Medulla oblongata (tissue), 1 donor: ENCODE results near the gene ANKRD49.
"Not testable (repeated sequence)": the region's sequence is repeated elsewhere in the genome, so short reads cannot be mapped to it uniquely, and the experiment has no call there.

Source experiments
- DNase-seq: peaks from one replicate; pipeline ENCODE4 v3.0.0-alpha.2; 2015; ENCODE audit errors: extremely low spot score

Gene ANKRD49

DNA sequence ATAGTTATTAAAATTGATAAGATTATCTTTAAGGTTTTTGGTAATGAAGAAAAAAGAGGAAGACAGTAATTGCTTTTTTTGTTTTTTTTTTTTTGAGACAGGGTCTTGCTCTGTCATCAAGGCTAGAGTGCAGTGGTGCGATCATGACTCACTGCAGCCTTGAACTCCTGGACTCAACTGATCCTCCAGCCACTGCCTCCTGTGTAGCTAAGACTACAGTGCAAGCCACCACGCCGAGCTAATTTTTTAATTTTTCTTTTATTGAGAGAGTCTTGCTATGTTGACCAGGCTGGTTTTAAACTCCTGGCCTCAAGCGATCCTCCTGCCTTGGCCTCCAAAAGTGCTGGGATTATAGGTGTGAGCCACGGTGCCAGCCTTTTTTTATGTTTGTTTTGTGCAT, 12.7 kb downstream of the ANKRD49 start:
- DNase-seq, result not testable (repeated sequence)

DNA sequence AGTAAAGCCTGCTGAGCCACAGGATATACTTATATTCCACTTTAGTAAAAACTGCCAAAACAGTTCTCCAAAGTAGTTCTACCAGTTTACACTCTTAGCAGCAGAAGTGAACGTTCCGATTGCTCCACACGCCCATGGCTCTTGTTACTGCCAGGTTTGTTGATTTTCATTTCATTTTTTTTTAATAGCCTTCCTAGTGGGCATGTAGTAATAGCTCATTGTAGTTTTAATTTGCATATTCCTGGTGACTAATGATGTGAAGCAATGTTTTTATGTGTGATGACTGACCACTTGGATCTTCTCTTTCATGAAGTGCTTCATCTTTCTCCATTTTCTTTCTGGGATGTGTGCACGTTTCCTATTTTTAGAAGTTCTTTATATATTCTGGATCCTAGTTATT, 13.7 kb downstream of the ANKRD49 start:
- no peak for DNase-seq

DNA sequence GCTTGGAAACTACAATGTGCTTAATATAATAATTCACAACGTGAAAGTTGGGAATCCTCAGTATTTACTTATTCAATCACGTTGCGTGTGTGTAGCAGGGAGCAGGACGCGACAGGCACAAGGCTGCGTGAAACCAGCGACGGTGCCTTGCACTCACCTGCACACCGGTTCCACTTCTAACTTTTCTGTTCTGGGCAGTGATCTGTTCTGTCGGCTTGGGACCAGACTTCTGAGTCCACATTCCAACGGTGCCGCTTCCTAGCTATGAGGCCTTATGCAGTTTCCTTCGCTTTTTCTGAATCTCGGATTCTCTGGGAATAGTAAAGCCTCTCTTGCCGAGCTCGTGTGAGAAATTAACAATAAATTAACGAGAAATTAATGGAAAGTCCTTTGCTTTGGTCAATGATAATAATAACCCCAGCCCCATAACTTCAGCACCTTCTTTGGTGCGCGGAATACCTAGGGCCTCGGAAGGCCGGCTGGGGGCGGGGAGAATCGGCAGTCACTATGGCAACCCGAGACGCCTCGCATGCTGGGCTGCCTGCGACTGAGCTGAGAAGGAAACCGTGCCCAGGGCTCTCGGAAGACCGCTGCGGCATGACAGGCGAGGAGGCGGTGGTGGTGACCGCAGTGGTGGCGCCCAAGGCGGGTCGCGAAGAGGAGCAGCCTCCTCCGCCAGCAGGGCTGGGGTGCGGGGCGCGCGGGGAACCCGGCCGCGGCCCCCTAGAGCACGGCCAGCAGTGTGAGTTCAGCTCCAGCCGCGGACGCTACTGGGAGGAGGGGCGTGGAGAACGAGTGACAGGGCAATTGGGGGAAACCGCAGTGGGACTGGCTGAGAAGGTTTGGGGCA, 18.4 kb downstream of the ANKRD49 start, which contains the start of gene C11orf97:
Gene C11orf97, plus strand, starts transcription at position 530 of the 850 bp plus-strand sequence. Its CDS starts 68 bp downstream, at position 598.
- peak; percentile 45 for DNase-seq

DNA sequence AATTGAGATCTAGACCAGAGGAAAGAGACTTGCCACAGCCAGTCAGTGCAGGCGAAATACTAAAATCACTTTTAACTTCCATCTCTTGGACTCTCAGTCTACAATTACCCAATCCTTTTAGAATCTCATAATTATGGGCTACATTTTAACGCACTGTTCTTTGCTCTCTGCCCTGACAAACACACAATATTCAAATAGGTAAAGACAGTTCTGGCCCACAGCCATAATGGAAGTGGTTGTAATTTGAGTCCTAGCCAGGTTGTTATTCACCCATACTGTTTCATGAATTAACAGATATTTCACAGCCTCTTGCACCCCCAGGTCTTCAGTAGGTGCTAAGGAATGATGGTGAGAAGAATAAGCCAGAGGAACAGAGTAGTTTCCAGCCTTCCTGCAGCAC, 19.3 kb downstream of the ANKRD49 start:
- DNase-seq, result no peak

DNA sequence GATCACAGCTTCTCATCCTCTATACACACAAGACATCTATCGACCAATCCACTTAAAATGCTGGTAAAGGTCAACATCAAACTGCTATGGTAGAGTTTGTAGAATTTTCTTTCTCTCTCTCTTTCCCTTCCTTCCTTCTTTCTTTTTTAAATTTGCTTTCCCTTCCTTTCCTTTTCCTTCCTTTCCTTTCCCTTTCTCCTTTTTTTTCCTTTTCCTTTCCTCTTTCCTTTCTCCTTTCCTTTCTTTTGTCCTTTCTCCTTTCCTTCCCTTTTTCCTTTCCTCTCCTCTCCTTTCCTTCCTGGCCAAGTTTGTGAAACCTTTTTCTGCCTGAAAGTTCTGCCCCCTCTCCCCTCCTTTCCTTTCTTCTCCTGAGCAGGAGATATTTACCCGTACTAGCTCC, 21.6 kb downstream of the ANKRD49 start:
- DNase-seq, result no peak

DNA sequence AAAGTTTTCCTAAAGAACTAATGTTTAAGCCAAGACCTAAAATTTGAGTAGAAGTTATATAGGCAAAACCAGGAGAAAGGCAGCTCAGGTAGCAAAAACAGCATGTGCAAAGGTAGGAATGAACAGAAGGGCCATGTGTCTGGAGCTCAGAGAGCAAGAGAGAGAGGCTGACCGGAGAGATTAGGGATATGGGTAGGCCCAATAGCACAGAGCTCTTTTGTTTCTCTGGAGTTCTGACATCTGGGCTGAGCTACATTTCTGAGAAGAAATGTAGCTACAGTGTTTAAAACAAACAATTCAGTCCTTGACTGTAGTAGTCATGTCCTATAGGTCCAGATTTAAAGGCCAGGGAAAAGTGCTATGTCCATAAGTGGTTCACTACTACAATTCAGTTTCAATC, 22.9 kb downstream of the ANKRD49 start:
- no peak for DNase-seq

DNA sequence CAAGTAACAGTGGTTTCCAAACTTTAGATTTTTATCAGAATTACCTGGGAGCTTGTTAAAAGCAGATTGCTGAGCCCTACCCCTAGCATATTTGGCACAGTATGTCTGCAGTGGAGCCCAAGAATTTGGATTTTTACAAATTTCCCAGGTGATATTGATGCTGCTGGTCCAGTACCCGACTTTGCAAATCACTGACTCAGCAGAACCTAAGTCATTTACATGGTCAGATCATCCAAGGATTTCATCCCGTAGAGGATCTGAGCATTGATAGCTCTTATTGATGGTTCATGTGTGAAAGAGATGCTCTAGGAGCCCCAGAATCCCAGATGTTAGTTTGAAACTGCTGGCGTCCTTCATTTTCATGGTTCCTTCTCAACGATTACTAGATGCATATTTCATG, 24.5 kb downstream of the ANKRD49 start:
- no peak for DNase-seq

DNA sequence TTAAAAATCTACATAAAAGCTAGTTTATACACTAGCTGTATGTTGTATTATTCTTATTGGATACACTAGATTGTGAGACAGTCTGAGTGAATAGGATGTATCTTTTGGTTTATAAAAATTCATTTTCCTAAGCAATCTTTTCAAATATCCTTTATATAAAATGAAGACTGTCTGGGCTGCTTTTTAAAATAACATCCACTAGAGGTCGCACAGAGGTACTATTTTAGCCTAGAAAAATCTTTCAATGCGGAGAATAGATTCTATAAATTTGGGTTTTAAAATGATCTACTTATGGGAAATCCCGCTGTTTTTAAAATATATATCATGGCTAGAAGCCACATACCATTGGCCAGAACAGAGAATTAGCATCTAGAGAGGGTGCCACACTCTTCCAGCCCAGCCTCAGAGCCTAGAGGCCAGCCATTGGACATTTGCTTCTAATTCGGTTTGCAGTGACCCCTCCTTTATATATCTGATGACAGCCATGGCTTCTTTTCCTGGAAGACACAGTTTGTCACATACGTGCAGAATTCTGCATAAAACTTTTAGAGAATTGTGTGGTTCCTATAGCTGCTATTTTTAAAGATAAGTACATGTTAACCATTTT, 25.8 kb downstream of the ANKRD49 start:
- DNase-seq, result peak; percentile 67

DNA sequence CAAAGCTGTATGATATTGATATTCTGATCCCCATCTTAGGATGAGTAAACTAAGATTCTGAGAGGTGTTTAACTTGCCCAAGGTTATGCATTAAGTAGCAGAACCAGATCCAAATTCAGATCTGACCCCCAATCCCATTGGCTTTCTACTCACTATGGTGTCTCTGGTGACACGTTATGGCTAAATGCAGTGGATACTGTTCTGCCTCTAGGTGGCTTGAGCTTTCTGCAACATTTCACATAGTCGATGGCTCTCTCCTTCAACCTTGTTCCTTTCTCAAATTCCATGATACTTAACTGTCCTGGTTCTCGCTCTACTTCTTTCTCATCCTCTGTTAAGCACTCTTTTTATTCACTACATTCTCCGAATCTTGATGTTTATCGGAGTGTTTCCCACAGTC, 27.9 kb downstream of the ANKRD49 start:
- no peak for DNase-seq

DNA sequence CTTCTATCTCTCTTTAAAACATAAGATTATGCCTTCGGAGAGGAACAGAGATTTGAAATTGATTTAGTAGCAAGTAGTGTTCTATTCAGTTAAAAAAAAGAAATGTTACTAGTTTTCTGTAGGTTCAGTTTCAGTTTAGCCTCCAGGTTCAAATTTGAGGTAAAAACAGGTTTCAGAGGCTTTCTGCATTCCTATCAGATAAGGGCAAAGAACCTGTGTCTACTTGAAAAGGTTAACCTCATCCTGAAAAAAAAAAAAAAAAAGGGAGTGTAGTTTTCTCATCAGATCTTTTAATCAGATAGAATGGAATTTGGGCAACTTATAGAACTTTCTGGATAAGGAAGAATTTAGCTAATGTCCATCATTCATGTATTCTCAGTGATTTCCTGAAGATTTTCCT, 30.6 kb downstream of the ANKRD49 start:
- no peak for DNase-seq

DNA sequence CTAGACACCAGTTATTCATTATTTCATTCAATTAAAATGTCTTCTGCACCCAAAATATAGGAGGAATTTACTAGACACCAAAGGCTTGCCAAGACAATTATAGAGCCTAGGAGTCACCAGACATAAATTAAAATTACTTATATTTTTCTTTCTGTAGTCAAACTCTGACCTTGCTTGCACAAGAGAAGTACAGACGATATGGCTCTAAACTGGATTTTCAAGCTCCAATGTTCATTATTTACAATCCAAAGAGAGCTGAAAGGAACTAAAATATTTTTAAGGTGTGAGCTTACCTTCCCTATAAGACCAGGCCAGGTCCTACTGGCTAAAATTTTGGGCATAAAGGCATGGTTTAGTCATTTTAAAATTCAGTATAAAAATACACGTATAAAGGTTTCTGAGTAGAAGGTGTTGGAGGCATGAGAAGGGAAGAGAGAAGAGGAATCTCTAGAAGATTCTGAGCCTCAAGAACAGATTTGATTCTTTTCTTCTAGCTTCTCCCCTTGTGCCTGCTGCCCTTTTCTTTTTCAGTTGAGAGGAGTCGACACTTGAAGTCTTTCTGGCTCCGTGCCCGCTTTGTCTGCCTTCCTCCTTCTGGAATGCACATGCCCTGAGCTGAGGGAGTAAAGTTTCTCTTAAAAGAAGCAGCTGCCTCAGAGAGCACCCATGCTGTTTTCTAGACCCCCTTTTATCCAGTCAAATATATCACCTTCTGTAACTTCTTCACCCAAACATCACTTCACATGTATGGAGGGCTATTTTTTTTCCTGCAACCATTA, 32.0 kb downstream of the ANKRD49 start:
- DNase-seq, result peak; percentile 83

DNA sequence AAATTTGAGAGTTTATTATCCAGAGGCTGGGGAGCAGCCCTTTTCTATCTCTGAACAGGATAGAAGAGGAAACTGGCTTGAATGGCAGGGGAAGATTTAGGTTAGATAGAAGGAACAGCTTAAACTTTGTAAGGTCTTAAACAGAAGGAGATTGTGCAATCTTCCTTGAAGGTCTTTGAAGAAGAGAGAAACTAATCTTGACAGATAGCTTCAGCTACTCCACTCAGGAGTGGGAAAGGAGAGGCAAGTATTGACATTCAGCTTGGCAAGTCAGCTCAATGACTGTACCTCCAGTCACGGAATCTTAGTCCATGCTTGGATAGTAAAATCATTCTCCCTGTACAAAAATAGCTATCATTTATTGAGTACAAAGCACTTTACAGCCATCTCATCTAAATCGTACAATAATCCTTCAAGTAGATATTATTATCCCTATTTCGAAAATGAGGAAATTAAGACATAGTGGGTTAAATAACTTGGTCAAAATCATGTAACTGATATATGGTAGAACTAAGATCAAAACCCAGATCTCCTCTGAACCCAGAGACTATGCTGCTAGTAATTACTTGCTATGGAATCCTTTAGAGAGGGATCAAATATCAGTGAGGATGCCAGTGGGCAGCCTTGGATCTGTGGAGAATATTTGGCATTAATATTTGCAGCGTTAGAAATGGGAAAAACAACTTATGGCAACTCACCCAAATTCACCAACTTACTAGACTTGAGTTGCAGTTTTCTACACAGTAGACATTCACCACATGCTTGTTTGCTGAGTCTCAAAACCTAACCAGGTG, 33.1 kb downstream of the ANKRD49 start:
- DNase-seq, result no peak

DNA sequence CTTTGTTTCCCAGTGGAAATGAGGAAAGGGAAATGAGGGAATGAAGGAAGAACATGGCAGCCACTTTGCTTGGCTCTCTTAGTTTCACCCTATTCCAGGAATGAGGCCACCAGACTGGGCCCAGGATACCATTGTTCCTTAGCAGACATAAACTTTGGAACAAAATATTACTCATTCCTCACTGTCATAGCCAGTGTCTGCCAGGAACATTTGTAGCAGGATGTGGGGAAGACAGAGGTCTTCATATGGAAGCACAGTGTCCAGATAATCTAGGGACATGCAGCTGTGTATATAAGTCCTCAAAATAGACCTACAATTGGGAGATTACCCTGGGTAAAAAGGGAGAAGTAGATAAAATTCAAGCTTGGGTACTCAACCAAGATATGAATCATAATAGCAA, 34.8 kb downstream of the ANKRD49 start:
- no peak for DNase-seq

DNA sequence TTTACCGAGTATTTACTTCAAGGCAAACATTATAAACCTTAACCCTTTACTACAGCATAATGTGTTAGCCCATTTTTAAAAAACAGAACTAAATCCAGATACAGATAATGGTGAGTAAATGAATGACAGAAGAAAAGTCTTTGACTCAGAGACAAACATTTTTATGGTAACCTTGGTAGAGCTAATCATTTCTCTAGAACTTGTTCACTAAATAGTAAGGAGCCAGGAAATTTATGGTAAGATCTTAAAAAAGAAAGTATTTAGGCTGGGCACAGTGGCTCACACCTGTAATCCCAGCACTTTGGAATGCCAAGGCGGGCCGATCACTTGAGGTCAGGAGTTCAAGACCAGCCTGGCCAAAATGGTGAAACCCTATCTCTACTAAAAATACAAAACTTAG, 38.4 kb downstream of the ANKRD49 start:
- DNase-seq, result no peak

DNA sequence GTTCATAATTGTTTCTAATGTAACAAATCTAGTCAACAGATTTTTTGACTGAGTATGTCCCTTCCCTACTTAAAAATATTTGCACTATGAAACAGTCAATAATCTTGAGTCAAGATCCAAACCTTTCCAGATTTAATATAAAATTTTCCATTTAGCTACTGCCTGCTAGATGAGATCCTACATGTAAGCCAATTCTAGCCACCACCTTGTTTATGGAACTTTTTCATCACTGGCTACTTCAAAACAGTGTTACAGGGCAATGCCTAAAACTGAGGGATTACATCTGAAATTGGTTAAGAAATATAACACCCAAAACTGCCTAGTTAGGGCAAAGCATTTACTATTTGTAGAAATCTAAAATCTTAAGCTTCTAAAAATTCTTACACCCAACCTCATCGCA, 39.4 kb downstream of the ANKRD49 start:
- DNase-seq, result no peak

DNA sequence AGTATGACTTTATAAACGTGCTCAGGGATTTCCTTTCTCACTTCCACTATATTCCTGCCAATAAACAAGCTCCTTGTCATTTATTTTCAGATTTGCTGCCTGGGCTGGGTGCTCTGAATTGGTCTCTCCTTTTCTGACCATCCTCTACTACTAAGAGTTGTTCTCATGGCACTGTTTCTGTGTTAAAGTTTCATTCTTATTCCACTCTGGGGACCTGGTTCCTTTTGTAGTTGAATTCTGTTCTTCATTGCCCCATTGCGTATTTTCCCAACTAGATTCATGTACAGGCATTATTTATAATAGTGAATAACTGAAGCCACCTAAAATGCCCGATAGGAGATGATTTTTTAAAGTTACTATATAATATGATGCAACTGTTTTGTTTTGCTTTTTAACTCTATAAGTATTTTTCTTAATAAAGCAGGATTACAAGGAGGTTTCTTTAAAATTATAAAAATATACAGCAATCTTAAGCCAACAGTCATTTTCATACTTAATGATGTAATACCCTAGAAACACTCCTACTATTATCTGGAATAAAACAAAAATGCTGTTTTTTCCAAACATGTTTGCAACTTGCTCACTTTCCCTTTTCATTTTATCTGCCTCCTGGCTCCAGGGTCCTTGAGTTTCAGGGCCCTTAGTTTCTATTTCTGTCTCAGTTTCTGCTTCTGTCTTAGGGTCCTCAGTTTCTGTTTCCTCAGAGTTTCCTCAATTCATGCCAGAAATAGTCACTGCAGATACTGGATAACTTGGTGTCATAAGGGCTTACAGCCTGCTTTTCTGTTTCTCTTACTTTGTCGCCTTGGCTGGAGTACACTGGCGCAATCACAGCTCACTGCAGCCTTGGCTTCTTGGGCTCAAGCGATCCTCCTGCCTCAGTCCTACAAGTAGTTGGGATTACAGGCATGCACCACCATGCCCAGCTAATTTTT, 40.2 kb downstream of the ANKRD49 start:
- peak; percentile 65 for DNase-seq

DNA sequence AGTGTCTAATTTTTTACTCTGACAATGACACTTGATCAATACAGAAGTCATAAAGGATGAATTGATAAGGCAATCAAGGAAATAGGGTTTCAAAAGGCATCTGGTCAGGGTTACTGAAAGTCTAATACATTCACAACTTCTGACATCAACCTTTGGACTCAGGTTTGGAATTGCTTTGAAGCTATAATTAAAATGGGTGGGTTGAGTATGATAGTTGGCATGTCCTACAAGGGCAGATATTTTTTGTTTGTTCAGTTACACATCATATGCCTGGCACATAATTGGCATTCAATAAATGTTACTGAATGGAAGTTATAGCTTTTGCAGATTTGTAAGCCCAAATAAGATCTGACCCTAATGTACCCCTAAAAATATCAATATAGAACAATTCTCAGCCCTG, 42.6 kb downstream of the ANKRD49 start:
- DNase-seq, result no peak

DNA sequence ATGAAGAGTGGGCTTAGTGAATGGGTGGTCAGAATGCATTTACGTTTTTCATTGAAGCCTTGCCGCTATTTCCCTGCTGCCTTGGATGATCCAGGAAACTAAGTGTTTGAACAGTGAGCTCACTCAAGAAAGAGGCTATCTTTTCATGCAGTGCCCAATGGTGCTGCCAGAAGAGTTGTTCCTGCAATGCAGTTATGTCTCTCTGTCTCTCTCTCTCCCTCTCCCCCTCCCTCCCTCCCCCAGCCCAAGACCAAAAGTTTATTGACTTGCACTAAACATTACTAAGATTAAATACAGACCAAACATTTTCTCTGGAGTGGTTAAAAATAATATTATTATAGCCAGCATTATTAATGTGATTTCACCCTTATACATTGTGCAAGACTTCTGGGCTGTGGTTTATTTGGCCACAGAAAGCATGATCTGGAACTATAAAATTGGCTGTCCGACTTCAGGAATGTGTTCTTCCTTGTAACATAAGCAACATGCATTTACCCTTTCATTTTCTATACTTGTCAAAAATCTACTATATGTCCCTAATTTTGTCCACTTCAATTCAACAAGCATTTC, 43.3 kb downstream of the ANKRD49 start:
- DNase-seq, result no peak

DNA sequence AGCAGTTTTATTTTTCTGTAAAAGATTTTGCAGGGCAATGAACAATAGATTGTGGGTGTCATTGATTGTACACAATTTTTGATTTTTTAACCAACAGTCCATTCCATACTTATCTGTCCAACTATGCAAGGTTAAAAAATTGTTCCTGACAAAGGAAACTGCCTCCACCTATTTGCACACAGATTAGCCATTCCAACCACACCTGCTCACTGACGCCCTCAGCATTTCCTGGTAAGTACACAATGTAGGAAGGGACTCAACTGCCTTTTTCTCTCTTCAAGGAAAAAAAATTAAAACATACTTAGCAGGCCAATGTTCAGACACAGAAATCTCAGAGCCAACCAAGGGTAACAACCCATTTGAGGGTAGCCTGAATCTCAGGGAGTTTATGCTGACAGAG, 45.6 kb downstream of the ANKRD49 start:
- no peak for DNase-seq
